RWPE1 (cell line): ENCODE measurements around the gene SIM1.

Source experiments
- CTCF ChIA-PET: fragments of 350-600 bp; sonication (Branson Sonifier 250); formaldehyde crosslinking; extraction: SDS; loops from one replicate; lab custom pipeline; 2021; lab: Yijun Ruan, JAX
- POLR2A ChIA-PET: fragments of 400-600 bp; formaldehyde crosslinking; extraction: SDS; loops from one replicate; lab custom pipeline; 2020; ENCODE audit warnings: antibody characterized with exemption; ENCODE audit not compliant: low non-redundant PET; lab: Yijun Ruan, JAX
- DNase-seq: peaks from one replicate; pipeline ENCODE4 v3.0.0; 2012; ENCODE audit warnings: low spot score
- H3K27ac ChIP-seq: fragments of 450-650 bp; 2 replicates; pipeline ENCODE4 v1.5.1; 2017
- CTCF ChIP-seq: fragments of 450-650 bp; conservative IDR thresholded peaks from 2 replicates; pipeline ENCODE4 v1.5.1; 2017; ENCODE audit warnings: low read depth, mild to moderate bottlenecking

SIM1 gene

GRCh38 chr6:100353276-100354015 lies 111.3 kb downstream of the SIM1 start:
- ChIA-PET POLR2A (no interaction called here), CTCF (no interaction called here)
- H3K27ac ChIP-seq = no peak overlapping the region
- no peak for DNase-seq
- no peak for TF ChIP-seq CTCF

GRCh38 chr6:100350139-100350538 lies 114.6 kb downstream of the SIM1 start:
- H3K27ac ChIP-seq = no peak overlapping the region
- ChIA-PET CTCF (interaction anchor here (0.6 to 1.0 kb wide), 2 partner anchors 11 to 282 kb away, joined by 3 read pairs; no protein-coding TSS in a partner anchor), POLR2A (no interaction called here)
- no peak for DNase-seq
- no peak for TF ChIP-seq CTCF

GRCh38 chr6:100349366-100349765 lies 115.4 kb downstream of the SIM1 start:
- CTCF ChIA-PET = interaction anchor here (0.6 kb wide), 1 partner anchor 283 kb away, joined by 3 read pairs; no protein-coding TSS in a partner anchor
- DNase-seq = no peak
- no peak for TF ChIP-seq CTCF
- POLR2A ChIA-PET = no interaction called here
- H3K27ac ChIP-seq = no peak overlapping the region

- H3K27ac ChIP-seq = no peak overlapping the region
- DNase-seq = no peak
- TF ChIP-seq CTCF = no peak
- ChIA-PET CTCF (interaction anchor here (0.7 kb wide), 2 partner anchors 22 to 75 kb away, joined by 3 read pairs; no protein-coding TSS in a partner anchor), POLR2A (no interaction called here)
Measured at GRCh38 chr6:100347901-100348550, 116.7 kb downstream of the SIM1 start.

GRCh38 chr6:100346828-100347227 lies 117.9 kb downstream of the SIM1 start:
- no peak for TF ChIP-seq CTCF
- peak; percentile 5 for DNase-seq
- CTCF ChIA-PET = no interaction called here
- POLR2A ChIA-PET = no interaction called here
- no peak overlapping the region for H3K27ac ChIP-seq

GRCh38 chr6:100346203-100346602 lies 118.5 kb downstream of the SIM1 start:
- DNase-seq = no peak
- no peak for TF ChIP-seq CTCF
- no peak overlapping the region for H3K27ac ChIP-seq
- POLR2A ChIA-PET = no interaction called here
- CTCF ChIA-PET = interaction anchor here (0.6 to 0.7 kb wide), 2 partner anchors 117 to 194 kb away, joined by 3 to 4 read pairs; no protein-coding TSS in a partner anchor
